ENCODE data around the gene HCN2. TPM values are rescaled to one million over a fixed set of nuclear protein-coding genes. Genes with fewer than 3 reads are reported as not detected.
A peak's percentile ranks its signal among the peaks of the same experiment; 100 is the strongest.

HCN2 gene
- total and polyA plus RNA-seq, 9 of the 15 experiments (the other 6 are each of a cell fraction or from before 2014, with no cell fraction given): 0.29 to 4.2 (median 0.82) TPM; not detected in 2

- TF ChIP-seq TOE1 (IDR thresholded peaks at IDR 0.05; ENCODE audit: borderline replicate concordance): peak; percentile 19; the same call in 1 of the 2 replicates
- TF ChIP-seq TOE1 (CRISPR knock-in tag; IDR thresholded peaks at IDR 0.05; ENCODE audit: borderline replicate concordance, low read depth): no peak
- no peak for TF ChIP-seq GABPB2 (CRISPR knock-in tag; conservative IDR thresholded peaks at IDR 0.05)
- TF ChIP-seq IFI16 (CRISPR knock-in tag; IDR thresholded peaks at IDR 0.05): no peak
- no peak for TF ChIP-seq ZNF436 (CRISPR knock-in tag; IDR thresholded peaks at IDR 0.05)
- TF ChIP-seq POLR2AphosphoS2 (IDR thresholded peaks at IDR 0.05; ENCODE audit: low read length): no peak
- TF ChIP-seq, protein P1, sequence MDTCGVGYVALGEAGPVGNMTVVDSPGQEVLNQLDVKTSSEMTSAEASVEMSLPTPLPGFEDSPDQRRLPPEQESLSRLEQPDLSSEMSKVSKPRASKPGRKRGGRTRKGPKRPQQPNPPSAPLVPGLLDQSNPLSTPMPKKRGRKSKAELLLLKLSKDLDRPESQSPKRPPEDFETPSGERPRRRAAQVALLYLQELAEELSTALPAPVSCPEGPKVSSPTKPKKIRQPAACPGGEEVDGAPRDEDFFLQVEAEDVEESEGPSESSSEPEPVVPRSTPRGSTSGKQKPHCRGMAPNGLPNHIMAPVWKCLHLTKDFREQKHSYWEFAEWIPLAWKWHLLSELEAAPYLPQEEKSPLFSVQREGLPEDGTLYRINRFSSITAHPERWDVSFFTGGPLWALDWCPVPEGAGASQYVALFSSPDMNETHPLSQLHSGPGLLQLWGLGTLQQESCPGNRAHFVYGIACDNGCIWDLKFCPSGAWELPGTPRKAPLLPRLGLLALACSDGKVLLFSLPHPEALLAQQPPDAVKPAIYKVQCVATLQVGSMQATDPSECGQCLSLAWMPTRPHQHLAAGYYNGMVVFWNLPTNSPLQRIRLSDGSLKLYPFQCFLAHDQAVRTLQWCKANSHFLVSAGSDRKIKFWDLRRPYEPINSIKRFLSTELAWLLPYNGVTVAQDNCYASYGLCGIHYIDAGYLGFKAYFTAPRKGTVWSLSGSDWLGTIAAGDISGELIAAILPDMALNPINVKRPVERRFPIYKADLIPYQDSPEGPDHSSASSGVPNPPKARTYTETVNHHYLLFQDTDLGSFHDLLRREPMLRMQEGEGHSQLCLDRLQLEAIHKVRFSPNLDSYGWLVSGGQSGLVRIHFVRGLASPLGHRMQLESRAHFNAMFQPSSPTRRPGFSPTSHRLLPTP (IDR thresholded peaks at IDR 0.05; ENCODE audit: borderline replicate concordance, extremely low read depth, insufficient read length): no peak
- no peak for TF ChIP-seq CHAMP1 (IDR thresholded peaks at IDR 0.05)
- no peak for TF ChIP-seq ZBTB8A (IDR thresholded peaks at IDR 0.05; ENCODE audit: partially characterized antibody)
- TF ChIP-seq KDM1A (IDR thresholded peaks at IDR 0.05): peak in 1 of 2 experiments; percentile 20; a peak in 1 of 4 replicates
- TF ChIP-seq TFAM (CRISPR knock-in tag; conservative IDR thresholded peaks at IDR 0.05): no peak
- TF ChIP-seq, protein P2, sequence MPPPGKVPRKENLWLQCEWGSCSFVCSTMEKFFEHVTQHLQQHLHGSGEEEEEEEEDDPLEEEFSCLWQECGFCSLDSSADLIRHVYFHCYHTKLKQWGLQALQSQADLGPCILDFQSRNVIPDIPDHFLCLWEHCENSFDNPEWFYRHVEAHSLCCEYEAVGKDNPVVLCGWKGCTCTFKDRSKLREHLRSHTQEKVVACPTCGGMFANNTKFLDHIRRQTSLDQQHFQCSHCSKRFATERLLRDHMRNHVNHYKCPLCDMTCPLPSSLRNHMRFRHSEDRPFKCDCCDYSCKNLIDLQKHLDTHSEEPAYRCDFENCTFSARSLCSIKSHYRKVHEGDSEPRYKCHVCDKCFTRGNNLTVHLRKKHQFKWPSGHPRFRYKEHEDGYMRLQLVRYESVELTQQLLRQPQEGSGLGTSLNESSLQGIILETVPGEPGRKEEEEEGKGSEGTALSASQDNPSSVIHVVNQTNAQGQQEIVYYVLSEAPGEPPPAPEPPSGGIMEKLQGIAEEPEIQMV (tag; conservative IDR thresholded peaks at IDR 0.05; ENCODE audit: low read depth): no peak
- TF ChIP-seq BACH1 (tag; IDR thresholded peaks at IDR 0.05): no peak
- TF ChIP-seq BDP1 (IDR thresholded peaks at IDR 0.05; ENCODE audit: insufficient read depth, insufficient read length): no peak
- no peak; the same call in 1 of the 2 replicates for TF ChIP-seq MTA1 (IDR thresholded peaks at IDR 0.05; ENCODE audit: borderline replicate concordance)
- TF ChIP-seq SREBF1 (IDR thresholded peaks at IDR 0.05; ENCODE audit: borderline replicate concordance, low read depth, low read length): no peak
- TF ChIP-seq BCOR (IDR thresholded peaks at IDR 0.05): peak; percentile 94
- TF ChIP-seq CREB3L1 (IDR thresholded peaks at IDR 0.05; ENCODE audit: borderline replicate concordance, low read depth): peak; percentile 25; the same call in 1 of the 2 replicates
- peak; percentile 98 for TF ChIP-seq VEZF1 (CRISPR knock-in tag; IDR thresholded peaks at IDR 0.05)
These were observed 23.3 kb upstream of the HCN2 start (continued) for GRCh38 chr19:566403-566802.
